Measurements from ENCODE around the gene ANXA2. TPM values are rescaled to one million over a fixed set of nuclear protein-coding genes. Genes with fewer than 3 reads are reported as not detected.

ANXA2 gene
- total and polyA plus RNA-seq, 10 of the 15 experiments (the other 5 are each of a cell fraction or from before 2014, with no cell fraction given), result 135 to 540 (median 281) TPM

GRCh38 chr15:60384526-60385126, 13.2 kb downstream of the ANXA2 start:
- H3K27ac ChIP-seq (ENCODE audit: control insufficient read depth, insufficient read depth), result no peak overlapping the region
- H3K36me3 ChIP-seq (ENCODE audit: control insufficient read depth in 2 of 2, insufficient read depth in 2 of 2, low read length in 1 of 2), result peaks cover 0 to 10% of the 10 kb centered on the region in 2 experiments
- intact Hi-C loops (cut with micrococcal nuclease; ENCODE audit: unreplicated experiment), result no loop called here
- ATAC-seq, result no peak
- RAD21 ChIA-PET (ENCODE audit: unreplicated experiment), result no interaction called here
- no peaks in the 10 kb centered on the region; the same call in 1 of the 2 replicates for H4K20me1 ChIP-seq (ENCODE audit: control insufficient read depth, insufficient read depth)
- POLR2A ChIA-PET, result no interaction called here
- no peak overlapping the region for H2AFZ ChIP-seq (ENCODE audit: control insufficient read depth, low read depth, low read length)
- H3K4me3 ChIP-seq, result no peak overlapping the region
- H3K9me3 ChIP-seq (replicated peaks; ENCODE audit: control insufficient read depth, insufficient read depth, low read length), result no peaks in the 10 kb centered on the region
- WGBS (ENCODE audit: insufficient coverage, insufficient replicate concordance, low lambda C conversion rate, missing lambda C conversion rate), result 98% methylated on average over 3 of the region's 3 CpGs
- DNase-seq (ENCODE audit: low read depth, low spot score), result no peak
- peaks cover 14% of the 10 kb centered on the region for H3K79me2 ChIP-seq (ENCODE audit: control insufficient read depth, insufficient read depth, low read length)
- FAIRE-seq, result no peak
- no peaks in the 10 kb centered on the region for H3K27me3 ChIP-seq (replicated peaks in 1 of 2; ENCODE audit: control insufficient read depth in 2 of 2, insufficient read depth in 2 of 2, low read length in 1 of 2)
- H3K4me1 ChIP-seq (ENCODE audit: control insufficient read depth, insufficient read depth, low read length), result peaks cover 3% of the 10 kb centered on the region
- H3K4me2 ChIP-seq (ENCODE audit: control insufficient read depth, insufficient read depth), result no peak overlapping the region
- in situ Hi-C loops (cut with MboI), result no loop called here
- TF ChIP-seq ZNF207 (IDR thresholded peaks at IDR 0.05; ENCODE audit: borderline replicate concordance), result no peak
- SMC1A ChIA-PET (ENCODE audit: uncharacterized antibody, unreplicated experiment), result interaction anchor here (0.7 kb wide), 1 partner anchor 119 kb away, joined by 3 read pairs; no protein-coding TSS in a partner anchor
- no peak overlapping the region for H3K9ac ChIP-seq (ENCODE audit: control insufficient read depth, insufficient read depth, low read length)
- CTCF ChIA-PET, result interaction anchor here (1.1 kb wide), 2 partner anchors 10 to 22 kb away, joined by 3 read pairs; no protein-coding TSS in a partner anchor
- no TSS peak for BruUV-seq (replicated peaks)

DNA sequence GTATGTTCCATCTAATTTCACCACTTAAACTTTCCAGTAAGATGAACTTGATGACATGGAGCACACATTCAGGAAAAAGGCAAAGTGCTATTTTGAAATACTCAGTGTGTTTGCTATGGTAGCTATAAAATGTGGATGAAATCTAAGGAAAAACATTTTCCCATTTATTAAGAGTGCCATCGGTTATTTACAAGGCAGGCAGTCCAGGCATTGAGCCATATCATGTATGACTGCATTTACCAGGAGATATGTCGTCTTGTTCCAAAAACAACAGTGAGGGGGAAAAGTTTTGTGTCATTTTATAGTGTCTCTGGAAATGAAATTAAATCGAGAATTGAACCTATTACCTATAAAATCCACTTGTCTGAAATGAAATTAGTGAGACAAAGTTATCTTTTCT, 13.7 kb downstream of the ANXA2 start:
- intact Hi-C loops (cut with micrococcal nuclease; ENCODE audit: unreplicated experiment), result no loop called here
- SMC1A ChIA-PET (ENCODE audit: uncharacterized antibody, unreplicated experiment), result no interaction called here
- WGBS (ENCODE audit: insufficient coverage, insufficient replicate concordance, low lambda C conversion rate, missing lambda C conversion rate), result 96% methylated on average over 3 of the region's 3 CpGs
- no peak for FAIRE-seq
- in situ Hi-C loops (cut with MboI), result no loop called here
- no peak overlapping the region for H3K9ac ChIP-seq (ENCODE audit: control insufficient read depth, insufficient read depth, low read length)
- RAD21 ChIA-PET (ENCODE audit: unreplicated experiment), result no interaction called here
- no peaks in the 10 kb centered on the region for H3K4me1 ChIP-seq (ENCODE audit: control insufficient read depth, insufficient read depth, low read length)
- no peak overlapping the region for H3K27ac ChIP-seq (ENCODE audit: control insufficient read depth, insufficient read depth)
- no peak overlapping the region for H3K4me3 ChIP-seq
- H3K79me2 ChIP-seq (ENCODE audit: control insufficient read depth, insufficient read depth, low read length), result peaks cover 9% of the 10 kb centered on the region
- CTCF ChIA-PET, result interaction anchor here (1.1 kb wide), 1 partner anchor 10 kb away, joined by 3 read pairs; no protein-coding TSS in a partner anchor
- POLR2A ChIA-PET, result no interaction called here
- H2AFZ ChIP-seq (ENCODE audit: control insufficient read depth, low read depth, low read length), result no peak overlapping the region
- no peak for TF ChIP-seq ZNF274 (IDR thresholded peaks at IDR 0.05; ENCODE audit: insufficient read depth, insufficient read length)
- H3K4me2 ChIP-seq (ENCODE audit: control insufficient read depth, insufficient read depth), result no peak overlapping the region
- peaks cover 0 to 10% of the 10 kb centered on the region in 2 experiments for H3K36me3 ChIP-seq (ENCODE audit: control insufficient read depth in 2 of 2, insufficient read depth in 2 of 2, low read length in 1 of 2)
- DNase-seq (ENCODE audit: low read depth, low spot score), result no peak
- no TSS peak for BruUV-seq (replicated peaks)
- no peak for ATAC-seq
- no peaks in the 10 kb centered on the region; the same call in 1 of the 2 replicates for H4K20me1 ChIP-seq (ENCODE audit: control insufficient read depth, insufficient read depth)
- no peaks in the 10 kb centered on the region for H3K9me3 ChIP-seq (replicated peaks; ENCODE audit: control insufficient read depth, insufficient read depth, low read length)
- H3K27me3 ChIP-seq (replicated peaks in 1 of 2; ENCODE audit: control insufficient read depth in 2 of 2, insufficient read depth in 2 of 2, low read length in 1 of 2), result no peaks in the 10 kb centered on the region
